Measurements from ENCODE around the gene XRCC2. TPM values are rescaled to one million over a fixed set of nuclear protein-coding genes. Genes with fewer than 3 reads are reported as not detected.

XRCC2 gene
- total and polyA plus RNA-seq, 2 of the 8 experiments (the other 6 are each of a cell fraction or from before 2014, with no cell fraction given) = 14.6 to 34.0 TPM

DNA sequence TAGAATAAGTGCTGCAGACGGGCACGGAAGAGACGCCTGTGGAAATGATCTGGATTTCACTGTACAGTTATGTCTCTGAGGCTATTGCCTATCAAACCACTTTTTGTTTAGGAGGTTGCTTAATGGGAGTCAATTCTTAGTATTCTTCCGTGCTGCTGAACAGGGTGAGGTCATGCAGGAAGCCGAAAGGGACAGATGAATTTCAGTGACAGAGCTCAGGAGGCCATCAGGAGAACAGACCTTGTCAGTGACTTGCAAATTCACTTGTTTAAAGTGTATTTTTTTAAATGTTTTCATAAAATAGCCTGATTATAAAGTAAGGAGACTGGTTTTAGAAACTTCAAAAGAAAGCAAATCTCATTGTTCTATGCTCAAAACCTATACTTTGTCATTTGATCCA, 58.9 kb downstream of the XRCC2 start:
- POLR2A ChIA-PET (ENCODE audit: partially characterized antibody) = no interaction called here
- 97% methylated on average over 5 of the region's 5 CpGs; no CpG with 5 or more reads in 1 of the 2 experiments for WGBS, 2 experiments (ENCODE audit: extremely low coverage in 1 of 2, insufficient coverage in 1 of 2, insufficient read length in 1 of 2, insufficient replicate concordance in 2 of 2, low coverage in 1 of 2, low lambda C conversion rate in 2 of 2, missing lambda C conversion rate in 1 of 2)
- no peak for FAIRE-seq

More for the DNA sequence above, 58.9 kb downstream of the XRCC2 start:
- H3K27me3 ChIP-seq (replicated peaks in 1 of 4; ENCODE audit: control insufficient read depth in 3 of 4, extremely low read depth in 1 of 4, insufficient read depth in 3 of 4, low read length in 3 of 4) = no peaks in the 10 kb centered on the region
- H3K79me2 ChIP-seq (ENCODE audit: control insufficient read depth in 1 of 2, insufficient read depth in 2 of 2, low read length in 2 of 2) = no peaks in the 10 kb centered on the region
- H3K18ac ChIP-seq (ENCODE audit: extremely low read depth, low read length) = no peak overlapping the region
- no peak overlapping the region for H2BK5ac ChIP-seq (ENCODE audit: low read depth, low read length)
- no peak overlapping the region for H3K23ac ChIP-seq (ENCODE audit: insufficient read length)
- H2BK120ac ChIP-seq (replicated peaks; ENCODE audit: low read depth, low read length) = no peak overlapping the region
- no peaks in the 10 kb centered on the region for H3K79me1 ChIP-seq (ENCODE audit: low read depth, low read length)
- no peak for DNase-seq (ENCODE audit: low read depth in 1 of 2, low spot score in 2 of 2)
- H3K4me3 ChIP-seq (ENCODE audit: extremely low read depth in 1 of 4, insufficient read depth in 2 of 4, low read depth in 3 of 4, low read length in 4 of 4) = no peak overlapping the region
- H4K20me1 ChIP-seq (replicated peaks in 1 of 2; ENCODE audit: control insufficient read depth in 1 of 2, insufficient read depth in 2 of 2, low read length in 2 of 2) = no peaks in the 10 kb centered on the region
- H3K23me2 ChIP-seq (ENCODE audit: low read depth, low read length) = peaks cover 3% of the 10 kb centered on the region; the same call in 1 of the 2 replicates
- H2BK20ac ChIP-seq (ENCODE audit: low read length) = no peak overlapping the region
- H4K91ac ChIP-seq (replicated peaks; ENCODE audit: insufficient read length, low read length) = no peak overlapping the region
- no peak overlapping the region for H2BK12ac ChIP-seq (ENCODE audit: low read depth, low read length)
- H3K27ac ChIP-seq (ENCODE audit: low read depth, low read length) = no peak overlapping the region
- CTCF ChIA-PET (ENCODE audit: partially characterized antibody) = no interaction called here
- TF ChIP-seq BRCA1 (IDR thresholded peaks at IDR 0.05; ENCODE audit: low read depth, low read length) (no peak), ZNF274 (IDR thresholded peaks at IDR 0.05; ENCODE audit: borderline replicate concordance, extremely low read depth, low read length) (no peak), SIX5 (IDR thresholded peaks at IDR 0.05; ENCODE audit: low read depth, low read length) (no peak), SP2 (IDR thresholded peaks at IDR 0.05; ENCODE audit: low read length) (no peak), EP300 (IDR thresholded peaks at IDR 0.05; ENCODE audit: borderline replicate concordance in 1 of 2, low read depth in 2 of 2, low read length in 2 of 2) (no peak), KDM5A (IDR thresholded peaks at IDR 0.05; ENCODE audit: low read length) (no peak), TEAD4 (IDR thresholded peaks at IDR 0.05; ENCODE audit: low read depth, low read length) (no peak)
- no peaks in the 10 kb centered on the region for H3K4me1 ChIP-seq (replicated peaks in 1 of 4; ENCODE audit: control insufficient read depth in 3 of 4, insufficient read depth in 4 of 4, low read length in 3 of 4)
- H4K8ac ChIP-seq (ENCODE audit: extremely low read depth, insufficient read depth, low read length) = no peak overlapping the region
- H3K4me2 ChIP-seq (ENCODE audit: insufficient read depth in 1 of 2, low read depth in 2 of 2, low read length in 2 of 2) = no peak overlapping the region
- H3K14ac ChIP-seq (ENCODE audit: insufficient read length) = no peak overlapping the region
- no peak overlapping the region for H3K4ac ChIP-seq (replicated peaks; ENCODE audit: insufficient read length, low read depth, low read length)
- no peak overlapping the region for H4K5ac ChIP-seq (ENCODE audit: insufficient read length, low read depth, low read length)
- H2AFZ ChIP-seq (ENCODE audit: low read length) = no peak overlapping the region
- H2AK5ac ChIP-seq (ENCODE audit: low read depth, low read length) = no peak overlapping the region
- no peaks in the 10 kb centered on the region for H3K36me3 ChIP-seq (ENCODE audit: control insufficient read depth in 2 of 4, insufficient read depth in 4 of 4, low read length in 3 of 4)
- no peak overlapping the region for H3K56ac ChIP-seq (replicated peaks; ENCODE audit: insufficient read length, low read depth, low read length)
- no peak overlapping the region for H2BK15ac ChIP-seq (ENCODE audit: low read length)
- H3K9me3 ChIP-seq (ENCODE audit: insufficient read depth in 2 of 2, low read depth in 1 of 2, low read length in 1 of 2) = no peaks in the 10 kb centered on the region
- no peak overlapping the region for H3K9ac ChIP-seq (replicated peaks in 1 of 4; ENCODE audit: extremely low read depth in 1 of 4, low read depth in 3 of 4, low read length in 3 of 4)

All from H1 (cell line).